Transverse colon (tissue), 4 donors: ENCODE measurements around the gene ADCY2. TPM values are rescaled to one million over a fixed set of nuclear protein-coding genes. Genes with fewer than 3 reads are reported as not detected.

Experiments
- DNase-seq: peaks from one replicate; pipeline ENCODE4 v3.0.0-alpha.2; 2019
- H3K27ac ChIP-seq, 4 donors: fragments of 200-600 bp; sonication (generic); 2 replicates each; pipeline ENCODE4 v1.5.1; 2016 to 2018; ENCODE audit warnings: inconsistent platforms in 4 of 4
- H3K27me3 ChIP-seq: fragments of 200-600 bp; sonication (generic); 2 replicates; pipeline ENCODE4 v1.5.1; 2017; ENCODE audit warnings: inconsistent platforms
- H3K36me3 ChIP-seq, 4 donors: fragments of 200-600 bp; sonication (generic); 2 replicates each; pipeline ENCODE4 v1.5.1; 2017 to 2019; ENCODE audit warnings: inconsistent platforms in 4 of 4
- H3K4me1 ChIP-seq, 4 donors: fragments of 200-600 bp; sonication (generic); 2 replicates each; pipeline ENCODE4 v1.5.1; 2017 to 2020; ENCODE audit warnings: inconsistent platforms in 4 of 4
- H3K4me3 ChIP-seq, 4 donors: fragments of 200-600 bp; sonication (generic); 1 replicate in 1 of 4; 2 replicates in 3 of 4; pipeline versions ENCODE4 v1.5.1 to v1.6.1; 2017 to 2019; ENCODE audit warnings: inconsistent platforms in 4 of 4
- H3K9me3 ChIP-seq, 2 donors: fragments of 200-600 bp; sonication (generic); 2 replicates each; pipeline ENCODE4 v1.5.1; 2017 to 2019; ENCODE audit warnings: inconsistent platforms in 2 of 2
- CTCF ChIP-seq, 5 experiments: fragments of 200-600 bp in 3 of 5; fragments of 450-650 bp in 2 of 5; sonication (generic) in 3 of 5; IDR thresholded peaks; 1 replicate in 2 of 5; 2 replicates in 3 of 5; pipeline ENCODE4 v1.5.1; 2016 to 2017; ENCODE audit warnings: antibody characterized with exemption in 5 of 5, inconsistent platforms in 3 of 5, mild to moderate bottlenecking in 2 of 5, moderate library complexity in 1 of 5
- EP300 ChIP-seq: sonication (generic); formaldehyde crosslinking; IDR thresholded peaks from one replicate; pipeline ENCODE4 v1.6.1; 2017; ENCODE audit warnings: antibody characterized with exemption, low read depth
- POLR2A ChIP-seq: fragments of 450-650 bp; IDR thresholded peaks from one replicate; pipeline ENCODE4 v1.6.1; 2016; ENCODE audit warnings: antibody characterized with exemption, mild to moderate bottlenecking, moderate library complexity
- POLR2AphosphoS5 ChIP-seq, 3 donors: sonication (generic); formaldehyde crosslinking; IDR thresholded peaks; one replicate each; pipeline ENCODE4 v1.6.1; 2016; ENCODE audit warnings: antibody characterized with exemption in 3 of 3
- WGBS, 2 donors: methylation state at CpG; one replicate each; pipeline ENCODE4 v1.1.5; 2018; ENCODE audit warnings: low coverage in 1 of 2; 5-methylcytosine and 5-hydroxymethylcytosine counted together
- in situ Hi-C, 4 donors: fragments of 200-750 bp; cut with MboI; loops; one replicate each; pipeline versions ENCODE4 v1.15.0 to v1.15.1; 2017; ENCODE audit warnings: low sequenced_read_pairs in 3 of 4, low pct_ligation_motif_present in 1 of 4, low pct_unique_long_range_greater_than_20kb in 1 of 4
- intact Hi-C: fragments of 100-400 bp; cut with DNase I; formaldehyde crosslinking; loops from one replicate; pipeline ENCODE4 v1.15.1; 2023; ENCODE audit warnings: low total_unique reads
- total RNA-seq, 4 donors: library from RNA; depleted of rRNA; stranded (reverse); fragments of >200 nt; gene quantifications; one replicate each; pipeline ENCODE4 v1.1.0, GENCODE V29; 2016

Gene ADCY2
- 1 to 10 TPM; 1.4 to 4.5 (median 3.1) TPM for total RNA-seq

GRCh38 chr5:7395947-7396712, at the start of gene ADCY2:
ADCY2 (plus strand) TSS chr5:7396138; CDS start chr5:7396297, 159 bp downstream.
- Histone ChIP-seq H3K27me3 (peaks cover 57% of the 10 kb centered on the region), H3K4me3 (peak within 1 kb of the TSS; percentile 41 to 58 (median 45)), H3K9me3 (no peaks in the 10 kb centered on the region), H3K4me1 (peaks cover 0 to 21% (median 9%) of the 10 kb centered on the region in 4 donors), H3K27ac (peak within 1 kb of the TSS; percentile 53 to 77 (median 65)), H3K36me3 (no peaks in the 10 kb centered on the region)
- in situ Hi-C loops = loop anchor here in 2 of 4 donors (10.0 to 25.0 kb wide), 3 partner anchors 349 to 609 kb away; no protein-coding TSS in a partner anchor
- intact Hi-C loops = loop anchor here (10.0 kb wide), 1 partner anchor 359 kb away; no protein-coding TSS in a partner anchor
- no peak for TF ChIP-seq CTCF (IDR thresholded peaks at IDR 0.05)
- no peak for TF ChIP-seq POLR2A
- TF ChIP-seq POLR2AphosphoS5 (IDR thresholded peaks at IDR 0.05) = no peak
- no peak for TF ChIP-seq EP300
- WGBS, 2 donors = 11% methylated on average over 57 of the region's 121 CpGs; no CpG with 5 or more reads in 1 of the 2 donors
- DNase-seq = no peak

DNA sequence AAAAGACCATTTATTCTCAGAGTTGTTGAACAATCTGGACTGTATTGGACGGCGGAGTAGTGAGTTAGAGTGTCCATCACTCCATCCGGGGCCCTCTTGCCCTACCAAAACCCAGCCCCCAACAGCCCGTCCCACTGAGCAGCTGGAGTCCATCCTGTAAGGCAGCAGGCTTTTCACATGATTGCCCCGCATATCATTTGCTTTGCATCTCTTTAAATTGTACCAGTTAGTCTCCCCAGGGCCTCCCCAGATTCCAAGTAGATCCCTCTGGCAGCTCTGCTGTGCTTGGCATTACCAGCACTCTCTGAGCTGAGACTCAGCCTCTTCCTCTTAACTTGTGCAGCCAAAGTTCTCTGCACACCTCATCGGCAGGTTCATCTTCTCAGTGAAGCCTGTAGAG, 48.6 kb upstream of the ADCY2 start:
- DNase-seq = no peak
- H3K27me3 ChIP-seq = no peaks in the 10 kb centered on the region
- no peaks in the 10 kb centered on the region for H3K36me3 ChIP-seq
- no peaks in the 10 kb centered on the region for H3K9me3 ChIP-seq
- no peaks in the 10 kb centered on the region for H3K4me1 ChIP-seq
- in situ Hi-C loops = no loop called here
- TF ChIP-seq CTCF (IDR thresholded peaks at IDR 0.05) = no peak
- no peak for TF ChIP-seq EP300
- TF ChIP-seq POLR2AphosphoS5 (IDR thresholded peaks at IDR 0.05) = no peak
- no peak for TF ChIP-seq POLR2A
- 60 to 89% methylated on average over 1 to 6 of the region's 6 CpGs for WGBS, 2 donors
- H3K27ac ChIP-seq = no peak overlapping the region
- intact Hi-C loops = no loop called here
- no peak overlapping the region for H3K4me3 ChIP-seq

DNA sequence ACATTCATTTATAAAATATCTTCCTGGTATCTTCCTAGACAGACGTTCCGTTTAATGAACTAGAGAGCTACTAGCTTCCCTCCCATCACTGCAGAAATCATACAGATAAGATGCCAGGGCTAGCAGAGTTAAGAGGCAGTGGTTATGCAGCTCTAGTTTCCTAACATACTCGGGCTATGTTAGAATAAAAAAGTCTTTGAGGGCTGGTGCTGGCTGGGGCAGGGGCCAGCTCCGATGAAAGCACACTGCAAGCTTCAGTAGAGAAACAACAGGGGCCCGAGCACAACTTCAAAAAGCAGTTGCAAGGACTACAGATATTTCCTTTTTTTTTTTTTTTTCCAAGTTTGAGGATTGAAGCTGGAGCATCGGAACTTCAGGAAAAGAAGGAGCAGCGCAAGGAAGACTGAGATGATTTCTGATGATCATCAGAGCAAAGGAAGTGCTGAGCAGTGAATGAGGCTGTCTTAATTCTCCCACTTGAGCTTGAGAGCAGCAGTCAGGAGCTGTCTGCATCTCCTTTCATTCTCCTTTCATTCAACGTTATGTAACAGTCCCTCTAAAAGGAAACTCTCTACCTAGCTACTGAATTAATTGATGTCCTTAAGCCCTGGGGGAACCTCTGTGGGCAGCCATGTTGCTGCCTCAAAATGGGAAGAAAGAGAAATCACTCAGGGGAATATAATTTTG, 47.6 kb upstream of the ADCY2 start:
- in situ Hi-C loops (no loop called here), intact Hi-C loops (no loop called here)
- DNase-seq = no peak
- Histone ChIP-seq H3K9me3 (no peaks in the 10 kb centered on the region), H3K27ac (no peak overlapping the region), H3K27me3 (no peaks in the 10 kb centered on the region), H3K4me3 (no peak overlapping the region), H3K4me1 (no peaks in the 10 kb centered on the region), H3K36me3 (no peaks in the 10 kb centered on the region)
- 58 to 61% methylated on average over 6 to 8 of the region's 8 CpGs for WGBS, 2 donors
- TF ChIP-seq CTCF (IDR thresholded peaks at IDR 0.05) (no peak), POLR2AphosphoS5 (IDR thresholded peaks at IDR 0.05) (no peak)

GRCh38 chr5:7361593-7361992, 34.3 kb upstream of the ADCY2 start:
- Histone ChIP-seq H3K4me3 (no peak overlapping the region), H3K27me3 (no peaks in the 10 kb centered on the region), H3K36me3 (no peaks in the 10 kb centered on the region), H3K4me1 (no peaks in the 10 kb centered on the region), H3K27ac (no peak overlapping the region), H3K9me3 (no peaks in the 10 kb centered on the region)
- DNase-seq = no peak
- WGBS, 2 donors = 56 to 62% methylated on average over 3 to 5 of the region's 5 CpGs
- in situ Hi-C loops (no loop called here), intact Hi-C loops (no loop called here)
- no peak for TF ChIP-seq POLR2A
- no peak for TF ChIP-seq POLR2AphosphoS5 (IDR thresholded peaks at IDR 0.05)
- TF ChIP-seq EP300 = no peak
- TF ChIP-seq CTCF (IDR thresholded peaks at IDR 0.05) = no peak
